ENCODE measurements around the gene SLC26A6.

SLC26A6 gene

DNA sequence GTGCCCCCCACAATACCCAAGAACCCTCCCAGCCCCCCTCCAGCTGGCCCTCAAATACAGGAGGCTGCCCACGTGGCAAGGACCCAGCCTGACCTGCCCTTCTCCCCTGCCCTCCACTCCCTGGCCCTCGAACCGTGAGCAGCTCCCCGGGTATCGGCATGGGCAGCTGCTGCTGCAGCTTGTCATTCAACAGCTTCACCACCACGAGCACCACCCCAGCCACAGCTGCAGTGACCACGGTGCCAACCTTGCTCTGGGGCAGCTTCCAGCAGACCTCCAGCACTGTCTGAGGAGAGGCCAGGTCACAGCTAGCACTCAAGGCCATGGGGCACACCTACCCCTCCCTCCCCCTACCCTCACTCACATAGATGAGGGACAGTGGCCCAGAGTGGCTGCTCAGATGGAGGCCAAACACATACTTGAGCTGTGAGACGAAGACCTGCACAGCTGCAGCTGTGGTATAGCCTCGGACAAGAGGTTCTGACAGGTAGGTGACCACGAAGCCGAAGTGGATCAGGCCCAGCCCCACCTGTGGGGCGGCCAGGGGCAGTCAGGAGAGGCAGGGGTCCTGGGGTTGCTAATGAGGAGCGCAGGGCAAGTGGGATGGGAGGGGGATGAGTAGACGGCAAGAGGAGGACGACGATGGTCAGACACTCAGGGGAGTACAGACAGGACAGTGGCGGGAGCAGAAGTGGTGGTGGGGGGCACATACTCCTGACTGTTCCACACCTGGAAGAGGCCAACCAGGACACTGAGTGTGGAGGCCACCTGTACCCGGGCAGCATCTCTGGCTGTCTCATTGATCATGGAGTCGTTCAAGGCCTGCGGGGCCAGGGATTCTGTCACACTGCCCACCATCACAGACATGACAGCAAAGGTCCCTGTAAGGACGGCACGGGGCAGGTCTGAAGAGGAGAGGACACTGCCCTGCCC lies 3.5 kb downstream of the SLC26A6 start:
- H3K4me3 ChIP-seq (replicated peaks; ENCODE audit: low read depth, low read length) = no peak overlapping the region
- no peak for DNase-seq (ENCODE audit: low read depth)
- no peak for TF ChIP-seq CTCF (IDR thresholded peaks at IDR 0.05; ENCODE audit: low read length, missing control alignments)

DNA sequence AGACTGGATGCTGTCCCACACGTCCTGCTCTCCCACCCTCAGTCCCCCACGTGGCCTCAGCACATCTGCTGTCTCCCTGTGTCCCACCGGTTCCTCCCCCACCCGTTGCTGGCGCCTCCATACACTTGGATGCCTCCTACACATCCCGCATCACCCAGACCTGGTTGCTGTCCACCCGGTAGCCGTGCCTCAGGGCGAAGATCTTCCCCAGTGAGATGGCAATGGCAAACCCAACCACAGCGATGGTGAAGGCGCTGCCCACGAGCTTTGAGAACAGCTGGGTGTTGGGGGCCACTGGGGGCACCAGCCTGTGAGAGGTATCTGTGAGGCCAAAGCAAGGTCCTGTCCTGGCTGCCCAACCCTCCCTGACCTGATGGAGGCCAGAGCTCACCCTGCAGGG lies 4.4 kb downstream of the SLC26A6 start:
- no peak overlapping the region for H3K4me3 ChIP-seq (replicated peaks; ENCODE audit: low read depth, low read length)
- TF ChIP-seq CTCF (IDR thresholded peaks at IDR 0.05; ENCODE audit: low read length, missing control alignments) = no peak
- no peak for DNase-seq (ENCODE audit: low read depth)

DNA sequence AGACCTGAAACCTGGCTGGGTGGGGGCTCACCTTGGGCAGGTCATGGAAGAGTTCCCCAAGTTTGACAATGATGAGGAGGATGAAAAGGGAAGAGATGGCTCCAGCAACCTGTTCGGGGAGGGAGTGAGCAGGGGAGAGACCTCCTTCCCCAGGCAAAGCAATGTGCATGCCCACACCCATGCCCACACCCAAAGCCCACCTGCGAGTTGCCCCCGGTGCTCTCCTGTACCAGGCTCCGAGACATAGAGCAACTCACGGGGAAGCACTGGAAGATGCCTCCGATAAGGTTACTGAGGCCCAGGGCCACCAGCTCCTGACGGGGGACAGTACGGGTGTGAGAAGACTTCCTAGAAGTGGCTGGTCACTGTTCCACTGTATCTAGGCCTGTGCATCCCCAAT lies 4.9 kb downstream of the SLC26A6 start:
- no peak overlapping the region for H3K4me3 ChIP-seq (replicated peaks; ENCODE audit: low read depth, low read length)
- no peak for TF ChIP-seq CTCF (IDR thresholded peaks at IDR 0.05; ENCODE audit: low read length, missing control alignments)
- no peak for DNase-seq (ENCODE audit: low read depth)

- no peak for TF ChIP-seq CTCF (IDR thresholded peaks at IDR 0.05; ENCODE audit: low read length, missing control alignments)
- no peak for DNase-seq (ENCODE audit: low read depth)
- H3K4me3 ChIP-seq (replicated peaks; ENCODE audit: low read depth, low read length) = no peak overlapping the region
Observed at GRCh38 chr3:48629894-48630293, 5.4 kb downstream of the SLC26A6 start.

DNA sequence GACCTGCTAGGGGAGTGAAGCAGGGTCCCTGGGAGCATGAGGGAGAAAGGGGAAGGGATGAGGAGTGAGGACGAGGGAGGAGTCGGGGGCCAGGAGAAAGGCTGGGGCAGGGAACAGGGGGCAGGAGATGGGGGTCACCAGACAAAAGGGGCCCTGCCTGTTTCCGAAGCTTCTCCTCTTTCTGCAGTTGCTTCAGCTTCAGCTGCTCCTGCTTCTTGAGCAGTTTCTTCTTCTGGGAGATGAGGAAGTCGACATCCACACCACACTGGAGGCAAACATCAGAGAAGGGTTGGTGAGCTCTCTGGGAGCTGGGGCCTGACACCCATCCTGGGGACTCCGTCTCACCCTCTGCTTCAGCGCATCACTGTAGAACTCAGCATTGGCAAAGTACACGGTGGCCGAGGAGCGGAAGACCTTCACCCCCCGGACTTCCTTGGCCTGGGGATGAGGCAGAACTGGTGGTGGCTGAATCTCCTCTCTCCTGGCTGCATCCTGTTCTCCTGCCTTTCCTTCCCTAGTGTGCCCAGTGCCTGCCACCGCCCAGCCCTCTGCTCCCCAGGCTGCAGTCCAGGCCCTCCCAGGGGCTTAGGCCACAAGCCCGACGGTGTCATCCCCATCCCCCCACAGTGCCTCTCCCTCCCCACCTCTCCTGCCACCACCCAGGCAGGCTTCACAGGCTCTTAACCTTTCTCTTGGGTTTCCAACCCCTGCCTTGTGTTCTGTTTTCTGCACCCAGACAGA lies 6.8 kb downstream of the SLC26A6 start:
- H3K4me3 ChIP-seq (replicated peaks; ENCODE audit: low read depth, low read length) = no peak overlapping the region
- TF ChIP-seq CTCF (IDR thresholded peaks at IDR 0.05; ENCODE audit: low read length, missing control alignments) = no peak
- no peak for DNase-seq (ENCODE audit: low read depth)

- no peak for DNase-seq (ENCODE audit: low read depth)
- TF ChIP-seq CTCF (IDR thresholded peaks at IDR 0.05; ENCODE audit: low read length, missing control alignments) = no peak
- H3K4me3 ChIP-seq (replicated peaks; ENCODE audit: low read depth, low read length) = no peak overlapping the region
Observed at GRCh38 chr3:48625600-48625999, 9.7 kb downstream of the SLC26A6 start.

All from fibroblast of pulmonary artery (primary cell).